ENCODE measurements around the gene QRICH1. TPM values are rescaled to one million over a fixed set of nuclear protein-coding genes. Genes with fewer than 3 reads are reported as not detected.

Gene QRICH1
- total RNA-seq, 2 experiments from 2014 or later: 111 to 132 TPM

GRCh38 chr3:49135499-49135898 is 41.6 kb upstream of the QRICH1 start:
- BruUV-seq (replicated peaks): no TSS peak
- Histone ChIP-seq H4K20me1 (ENCODE audit: insufficient read depth, low read length) (no peaks in the 10 kb centered on the region), H3K79me2 (ENCODE audit: insufficient read depth, low read depth, low read length) (no peaks in the 10 kb centered on the region), H3K4me3 (ENCODE audit: low read depth, low read length, poor library complexity, severe bottlenecking) (no peak overlapping the region), H3K9me2 (ENCODE audit: insufficient read depth, low read length) (no peaks in the 10 kb centered on the region), H3K9me3 (ENCODE audit: low read length) (no peaks in the 10 kb centered on the region), H2AFZ (ENCODE audit: low read length) (no peak overlapping the region), H3K27ac (ENCODE audit: low read depth, low read length, poor library complexity, severe bottlenecking) (no peak overlapping the region), H3K4me2 (ENCODE audit: low read length) (no peak overlapping the region), H3K36me3 (ENCODE audit: insufficient read depth, low read length) (no peaks in the 10 kb centered on the region), H3K4me1 (ENCODE audit: insufficient read depth, low read length, poor library complexity, severe bottlenecking) (no peaks in the 10 kb centered on the region)
- intact Hi-C loops (cut with micrococcal nuclease; ENCODE audit: unreplicated experiment): no loop called here
- ChIA-PET CTCF (ENCODE audit: unreplicated experiment) (no interaction called here), POLR2A (no interaction called here)
- DNase-seq (ENCODE audit: low spot score): no peak
- TF ChIP-seq EZH2phosphoT487 (IDR thresholded peaks at IDR 0.05; ENCODE audit: borderline replicate concordance, low read depth, low read length) (no peak), CTCF (conservative IDR thresholded peaks at IDR 0.05; ENCODE audit: low read length) (no peak)

- Histone ChIP-seq H3K79me2 (ENCODE audit: insufficient read depth, low read depth, low read length) (no peaks in the 10 kb centered on the region), H2AFZ (ENCODE audit: low read length) (no peak overlapping the region), H4K20me1 (ENCODE audit: insufficient read depth, low read length) (no peaks in the 10 kb centered on the region), H3K9me2 (ENCODE audit: insufficient read depth, low read length) (no peaks in the 10 kb centered on the region), H3K36me3 (ENCODE audit: insufficient read depth, low read length) (no peaks in the 10 kb centered on the region), H3K9me3 (ENCODE audit: low read length) (no peaks in the 10 kb centered on the region), H3K4me3 (ENCODE audit: low read depth, low read length, poor library complexity, severe bottlenecking) (no peak overlapping the region), H3K4me2 (ENCODE audit: low read length) (no peak overlapping the region), H3K27ac (ENCODE audit: low read depth, low read length, poor library complexity, severe bottlenecking) (no peak overlapping the region), H3K4me1 (ENCODE audit: insufficient read depth, low read length, poor library complexity, severe bottlenecking) (no peaks in the 10 kb centered on the region)
- DNase-seq (ENCODE audit: low spot score): no peak
- CTCF ChIA-PET (ENCODE audit: unreplicated experiment): no interaction called here
- TF ChIP-seq EZH2phosphoT487 (IDR thresholded peaks at IDR 0.05; ENCODE audit: borderline replicate concordance, low read depth, low read length) (no peak), CTCF (conservative IDR thresholded peaks at IDR 0.05; ENCODE audit: low read length) (peak; percentile 41; the same call in 1 of the 2 replicates)
- intact Hi-C loops (cut with micrococcal nuclease; ENCODE audit: unreplicated experiment): no loop called here
- BruUV-seq (replicated peaks): no TSS peak
- POLR2A ChIA-PET: interaction anchor here (0.6 kb wide), 2 partner anchors 16 to 48 kb away, joined by 5 to 6 read pairs; no protein-coding TSS in a partner anchor
Measured at GRCh38 chr3:49134471-49135265, 40.8 kb upstream of the QRICH1 start.
